Vagina (tissue), 2 donors: ENCODE measurements around the gene ABCC2. TPM values are rescaled to one million over a fixed set of nuclear protein-coding genes. Genes with fewer than 3 reads are reported as not detected.
"Not testable (repeated sequence)": the region's sequence is repeated elsewhere in the genome, so short reads cannot be mapped to it uniquely, and the experiment has no call there.

Experiments used
- DNase-seq, 2 donors: peaks; one replicate each; pipeline ENCODE4 v3.0.0-alpha.2; 2017; ENCODE audit errors: extremely low spot score in 2 of 2
- H3K27ac ChIP-seq: fragments of 200-600 bp; sonication (generic); one replicate; pipeline ENCODE4 v1.5.1; 2019
- H3K27me3 ChIP-seq: fragments of 200-600 bp; sonication (generic); one replicate; pipeline ENCODE4 v1.5.1; 2019
- H3K36me3 ChIP-seq, 2 donors: fragments of 200-600 bp; sonication (generic); one replicate each; pipeline ENCODE4 v1.5.1; 2017 to 2019
- H3K4me1 ChIP-seq: fragments of 200-600 bp; sonication (generic); one replicate; pipeline ENCODE4 v1.5.1; 2019
- H3K4me3 ChIP-seq, 2 donors: fragments of 200-600 bp; sonication (generic); 1 replicate in 1 of 2; 2 replicates in 1 of 2; pipeline ENCODE4 v1.5.1; 2016 to 2019
- H3K9me3 ChIP-seq: fragments of 200-600 bp; sonication (generic); one replicate; pipeline ENCODE4 v1.5.1; 2019
- CTCF ChIP-seq, 3 experiments: fragments of 450-650 bp in 2 of 3; fragments of 200-600 bp in 1 of 3; sonication (generic) in 1 of 3; IDR thresholded peaks; one replicate each; pipeline ENCODE4 v1.5.1; 2017 to 2019; ENCODE audit warnings: antibody characterized with exemption in 3 of 3, mild to moderate bottlenecking in 2 of 3, moderate library complexity in 2 of 3
- POLR2A ChIP-seq, 2 donors: fragments of 450-650 bp; IDR thresholded peaks; one replicate each; pipeline ENCODE4 v1.6.1; 2017; ENCODE audit warnings: antibody characterized with exemption in 2 of 2, mild to moderate bottlenecking in 2 of 2, moderate library complexity in 2 of 2
- POLR2AphosphoS5 ChIP-seq, 2 donors: sonication (generic); formaldehyde crosslinking; IDR thresholded peaks; one replicate each; pipeline ENCODE4 v1.9.0; 2017; ENCODE audit warnings: antibody characterized with exemption in 2 of 2, mild to moderate bottlenecking in 2 of 2, low read depth in 1 of 2; ENCODE audit not compliant: insufficient read depth in 1 of 2
- intact Hi-C: fragments of 100-400 bp; cut with DNase I; formaldehyde crosslinking; loops from one replicate; pipeline ENCODE4 v1.15.1; 2023
- total RNA-seq: library from RNA; depleted of rRNA; stranded (reverse); fragments of >200 nt; gene quantifications from one replicate; pipeline ENCODE4 v1.2.3, GENCODE V29; 2016

ABCC2 gene
- total RNA-seq, 1 donor from 2014 or later, result 1.7 TPM

GRCh38 chr10:99742254-99742653, 40.2 kb upstream of the ABCC2 start:
- H3K27me3 ChIP-seq, result no peaks in the 10 kb centered on the region
- TF ChIP-seq POLR2A (IDR thresholded peaks at IDR 0.05) (no peak), POLR2AphosphoS5 (IDR thresholded peaks at IDR 0.05; ENCODE audit: insufficient read depth in 1 of 2, low read depth in 1 of 2) (no peak), CTCF (IDR thresholded peaks at IDR 0.05) (no peak)
- peaks cover 8% of the 10 kb centered on the region for H3K9me3 ChIP-seq
- peaks cover 0 to 86% of the 10 kb centered on the region in 2 donors for H3K36me3 ChIP-seq
- no peak for DNase-seq
- peaks cover 24% of the 10 kb centered on the region for H3K4me1 ChIP-seq
- no peak overlapping the region for H3K4me3 ChIP-seq
- no peak overlapping the region for H3K27ac ChIP-seq
- intact Hi-C loops, result no loop called here

DNA sequence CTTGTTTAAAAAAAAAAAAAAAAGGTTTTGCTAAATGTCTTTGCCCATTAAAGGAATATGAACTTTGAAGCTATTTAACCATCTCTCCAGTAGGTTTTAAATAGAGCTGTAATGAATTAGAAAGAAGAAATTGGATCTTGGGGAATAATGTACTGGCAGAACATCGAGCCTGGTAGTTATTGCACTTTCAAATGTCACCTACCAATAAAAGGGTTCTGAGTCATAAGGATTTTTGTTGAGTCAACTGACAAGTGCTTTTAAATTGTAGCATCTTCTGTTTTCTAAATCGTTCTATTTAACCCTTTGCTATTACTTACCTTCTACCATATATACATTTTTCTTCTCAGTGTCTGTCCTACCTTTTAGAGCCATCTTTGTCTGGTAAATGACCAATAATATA, 39.7 kb upstream of the ABCC2 start:
- intact Hi-C loops, result no loop called here
- Histone ChIP-seq H3K27ac (no peak overlapping the region), H3K36me3 (peaks cover 0 to 86% of the 10 kb centered on the region in 2 donors), H3K4me3 (no peak overlapping the region), H3K4me1 (peaks cover 24% of the 10 kb centered on the region), H3K9me3 (peaks cover 8% of the 10 kb centered on the region), H3K27me3 (no peaks in the 10 kb centered on the region)
- no peak for DNase-seq
- TF ChIP-seq POLR2AphosphoS5 (IDR thresholded peaks at IDR 0.05; ENCODE audit: insufficient read depth in 1 of 2, low read depth in 1 of 2), result no peak

DNA sequence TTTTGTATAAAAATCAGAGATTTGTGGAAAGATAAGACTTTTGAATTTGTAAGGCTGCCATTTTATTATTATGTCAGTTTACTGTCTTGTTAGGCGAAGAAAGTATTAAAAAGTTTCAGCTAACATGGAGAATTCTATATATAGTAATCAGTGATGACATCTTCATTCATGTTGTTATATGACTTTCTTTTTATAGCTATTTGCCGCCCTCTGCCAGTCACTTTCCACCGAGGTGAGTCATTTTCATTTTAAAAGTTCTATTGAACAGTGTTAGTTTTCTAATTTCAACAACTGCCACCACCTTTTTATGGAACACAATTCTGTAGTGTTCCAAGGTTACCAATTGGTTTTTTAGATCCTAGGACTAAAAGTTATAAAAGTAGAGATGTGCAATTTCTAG, 38.6 kb upstream of the ABCC2 start:
- TF ChIP-seq CTCF (IDR thresholded peaks at IDR 0.05), result no peak
- TF ChIP-seq POLR2AphosphoS5 (IDR thresholded peaks at IDR 0.05; ENCODE audit: insufficient read depth in 1 of 2, low read depth in 1 of 2), result no peak
- no peak for TF ChIP-seq POLR2A (IDR thresholded peaks at IDR 0.05)
- Histone ChIP-seq H3K4me1 (peaks cover 24% of the 10 kb centered on the region), H3K4me3 (no peak overlapping the region), H3K9me3 (peaks cover 8% of the 10 kb centered on the region), H3K36me3 (peaks cover 0 to 82% of the 10 kb centered on the region in 2 donors), H3K27me3 (no peaks in the 10 kb centered on the region), H3K27ac (no peak overlapping the region)
- intact Hi-C loops, result no loop called here
- DNase-seq, result no peak

DNA sequence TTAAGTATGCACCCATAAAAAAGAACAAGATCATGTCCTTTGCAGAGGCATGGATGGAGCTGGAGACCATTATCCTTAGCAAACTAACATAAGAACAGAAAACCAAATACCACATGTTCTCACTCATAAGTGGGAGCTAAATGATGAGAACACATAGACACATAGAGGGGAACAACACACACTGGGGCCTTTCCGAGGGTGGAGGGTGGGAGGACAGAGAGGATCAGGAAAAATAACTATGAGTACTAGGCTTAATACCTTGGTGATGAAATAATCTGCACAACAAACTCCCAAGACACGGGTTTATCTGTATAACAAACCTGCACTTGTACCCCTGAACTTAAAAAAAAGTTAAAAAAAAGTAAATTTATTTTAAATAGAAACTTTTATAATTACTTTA, 36.3 kb upstream of the ABCC2 start:
- H3K27ac ChIP-seq, H3K9me3 ChIP-seq, DNase-seq, H3K27me3 ChIP-seq, intact Hi-C loops, H3K4me3 ChIP-seq: not testable (repeated sequence)
- peaks cover 23% of the 10 kb centered on the region for H3K4me1 ChIP-seq
- peaks cover 0 to 64% of the 10 kb centered on the region in 2 donors for H3K36me3 ChIP-seq

DNA sequence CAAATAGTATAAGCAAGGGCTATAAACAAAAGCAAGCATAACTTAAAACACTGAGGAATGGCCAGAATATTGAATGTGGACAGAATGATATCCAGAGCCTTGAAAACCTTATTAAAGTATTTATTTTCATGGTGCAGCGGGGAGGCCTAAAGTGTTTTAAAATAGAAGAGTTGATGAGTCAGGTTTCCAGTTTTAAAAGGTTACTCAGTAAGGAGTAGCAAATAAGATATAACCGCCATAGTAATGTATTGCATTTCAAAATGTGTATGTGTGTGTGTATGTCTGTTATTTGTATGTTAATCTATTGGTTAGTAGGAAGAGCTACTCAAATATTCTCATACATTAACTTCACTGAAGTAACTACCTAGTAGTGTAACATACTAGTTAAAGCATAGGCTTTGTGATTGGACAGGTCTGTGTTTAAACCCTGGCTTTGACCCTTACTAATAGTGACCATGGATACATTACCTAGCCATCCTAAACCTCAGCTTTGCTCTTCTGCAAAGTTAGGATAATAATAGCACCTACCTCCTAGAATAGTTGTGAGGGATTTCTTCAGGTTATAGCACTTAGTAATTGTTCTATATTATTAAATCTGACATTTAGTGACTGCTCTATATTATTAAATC, 33.5 kb upstream of the ABCC2 start:
- H3K36me3 ChIP-seq, result peaks cover 0 to 58% of the 10 kb centered on the region in 2 donors
- DNase-seq, result no peak
- H3K9me3 ChIP-seq, result no peaks in the 10 kb centered on the region
- H3K27ac ChIP-seq, result no peak overlapping the region
- no peaks in the 10 kb centered on the region for H3K4me1 ChIP-seq
- H3K27me3 ChIP-seq, result no peaks in the 10 kb centered on the region
- TF ChIP-seq POLR2A (IDR thresholded peaks at IDR 0.05) (no peak), CTCF (IDR thresholded peaks at IDR 0.05) (no peak), POLR2AphosphoS5 (IDR thresholded peaks at IDR 0.05; ENCODE audit: insufficient read depth in 1 of 2, low read depth in 1 of 2) (no peak)
- H3K4me3 ChIP-seq, result no peak overlapping the region
- intact Hi-C loops, result no loop called here

GRCh38 chr10:99750641-99751040, 31.8 kb upstream of the ABCC2 start:
- H3K27me3 ChIP-seq, result no peaks in the 10 kb centered on the region
- no peak overlapping the region for H3K4me3 ChIP-seq
- no peaks in the 10 kb centered on the region for H3K9me3 ChIP-seq
- H3K27ac ChIP-seq, result no peak overlapping the region
- intact Hi-C loops, result no loop called here
- DNase-seq, result no peak
- H3K4me1 ChIP-seq, result no peaks in the 10 kb centered on the region
- peaks cover 0 to 64% of the 10 kb centered on the region in 2 donors for H3K36me3 ChIP-seq
- TF ChIP-seq POLR2A (IDR thresholded peaks at IDR 0.05) (no peak), POLR2AphosphoS5 (IDR thresholded peaks at IDR 0.05; ENCODE audit: insufficient read depth in 1 of 2, low read depth in 1 of 2) (no peak), CTCF (IDR thresholded peaks at IDR 0.05) (no peak)
